ENCODE data around the gene ASB2. TPM values are rescaled to one million over a fixed set of nuclear protein-coding genes. Genes with fewer than 3 reads are reported as not detected.

Gene ASB2
- total and polyA plus RNA-seq, 2 of the 4 experiments (the other 2 are of a cell fraction): 0.54 to 0.77 TPM

- no peak overlapping the region for H2BK120ac ChIP-seq (ENCODE audit: low read depth, low read length)
- H3K27me3 ChIP-seq (ENCODE audit: control insufficient read depth, insufficient read depth, low read length): peaks cover 3% of the 10 kb centered on the region; the same call in 1 of the 2 replicates
- intact Hi-C loops (cut with micrococcal nuclease): no loop called here
- H3K9me1 ChIP-seq (ENCODE audit: insufficient read depth, low read length): no peaks in the 10 kb centered on the region
- no peak overlapping the region for H3K56ac ChIP-seq (ENCODE audit: extremely low read depth, insufficient read depth, low read length)
- no peak overlapping the region for H4K91ac ChIP-seq (ENCODE audit: insufficient read depth, low read depth, low read length)
- no CpG with 5 or more reads among the region's 5 CpGs for WGBS, 2 experiments (ENCODE audit: extremely low coverage in 2 of 2, insufficient read length in 1 of 2)
- CTCF ChIA-PET: interaction anchor here (0.6 to 2.0 kb wide), 2 partner anchors 27 to 1005 kb away, joined by 3 to 6 read pairs; no protein-coding TSS in a partner anchor
- DNase-seq: no peak
- TF ChIP-seq MXI1 (IDR thresholded peaks at IDR 0.05; ENCODE audit: borderline replicate concordance, low read depth, low read length) (no peak), RAD21 (IDR thresholded peaks at IDR 0.05; ENCODE audit: low read length) (no peak), MAZ (IDR thresholded peaks at IDR 0.05; ENCODE audit: borderline replicate concordance, low read depth, low read length) (no peak), CHD1 (IDR thresholded peaks at IDR 0.05; ENCODE audit: low read depth, low read length) (no peak), BHLHE40 (IDR thresholded peaks at IDR 0.05; ENCODE audit: low read depth, low read length) (no peak)
- POLR2A ChIA-PET (ENCODE audit: unreplicated experiment): no interaction called here
- no peak overlapping the region for H2AK9ac ChIP-seq (replicated peaks; ENCODE audit: low read depth, low read length, poor library complexity)
- no peak overlapping the region for H4K8ac ChIP-seq (ENCODE audit: low read depth in 2 of 2, low read length in 2 of 2)
- no peaks in the 10 kb centered on the region for H4K20me1 ChIP-seq (ENCODE audit: insufficient read depth, low read length)
- BruUV-seq (replicated peaks): no TSS peak
- in situ Hi-C loops (cut with MboI; ENCODE audit: low sequenced_read_pairs): no loop called here
- H3K18ac ChIP-seq (ENCODE audit: low read depth, low read length): no peak overlapping the region
- H3K9me3 ChIP-seq (ENCODE audit: control insufficient read depth, insufficient read depth, low read length): peaks cover 3% of the 10 kb centered on the region; the same call in 1 of the 2 replicates
- no peak overlapping the region for H2BK5ac ChIP-seq (ENCODE audit: low read depth, low read length, poor library complexity, severe bottlenecking)
- no peak overlapping the region for H3K4me2 ChIP-seq (ENCODE audit: low read depth, low read length)
- no peak for ATAC-seq (ENCODE audit: low read depth)
- H3K9ac ChIP-seq (ENCODE audit: low read depth, low read length): no peak overlapping the region
- H3K36me3 ChIP-seq (ENCODE audit: control insufficient read depth, insufficient read depth, low read length): no peaks in the 10 kb centered on the region
- H3K4me3 ChIP-seq (ENCODE audit: insufficient read depth, low read depth, low read length): no peak overlapping the region
- no peaks in the 10 kb centered on the region for H3K4me1 ChIP-seq (ENCODE audit: control insufficient read depth, insufficient read depth, low read length)
- H3K27ac ChIP-seq (ENCODE audit: insufficient read depth, low read length): no peak overlapping the region
- H3K4ac ChIP-seq (ENCODE audit: low read depth, low read length): no peak overlapping the region
- no peak overlapping the region for H2BK20ac ChIP-seq (ENCODE audit: low read depth, low read length)
- H2AFZ ChIP-seq (replicated peaks; ENCODE audit: low read length, poor library complexity): no peak overlapping the region
- dilution Hi-C loops (cut with HindIII; ENCODE audit: low sequenced_read_pairs, unreplicated experiment): no loop called here
- no peak overlapping the region for H2AK5ac ChIP-seq (ENCODE audit: low read depth, low read length)
- no peak overlapping the region for H3K14ac ChIP-seq (replicated peaks; ENCODE audit: low read depth, low read length)
- H3K79me1 ChIP-seq (ENCODE audit: low read depth in 1 of 2, low read length in 2 of 2): no peaks in the 10 kb centered on the region
- H4K5ac ChIP-seq (ENCODE audit: low read depth, low read length): no peak overlapping the region
- no peak overlapping the region for H3K23ac ChIP-seq (ENCODE audit: low read depth, low read length)
- H2BK15ac ChIP-seq (ENCODE audit: low read depth, low read length): no peak overlapping the region
Observed at GRCh38 chr14:93911975-93912615, 64.3 kb downstream of the ASB2 start.

Measured in IMR-90 (cell line).